Endothelial cell (in vitro differentiated cells): ENCODE data around the gene HAAO. TPM values are rescaled to one million over a fixed set of nuclear protein-coding genes. Genes with fewer than 3 reads are reported as not detected.

ENCODE experiments used
- DNase-seq: peaks from one replicate; pipeline ENCODE4 v3.0.0; 2021; ENCODE audit warnings: low spot score
- H3K27ac Mint-ChIP-seq: one replicate; pipeline ENCODE4 v1.8.0; 2021; ENCODE audit warnings: mixed read lengths, inconsistent platforms; ENCODE audit not compliant: unreplicated experiment
- H3K27me3 Mint-ChIP-seq: one replicate; pipeline ENCODE4 v1.8.0; 2021; ENCODE audit warnings: mild to moderate bottlenecking, moderate library complexity, mixed read lengths, inconsistent platforms; ENCODE audit not compliant: unreplicated experiment
- H3K36me3 Mint-ChIP-seq: one replicate; pipeline ENCODE4 v1.8.0; 2021; ENCODE audit warnings: mild to moderate bottlenecking, low read depth, mixed read lengths, inconsistent platforms; ENCODE audit not compliant: unreplicated experiment
- H3K4me1 Mint-ChIP-seq: one replicate; pipeline ENCODE4 v1.8.0; 2021; ENCODE audit warnings: mild to moderate bottlenecking, mixed read lengths, inconsistent platforms; ENCODE audit not compliant: unreplicated experiment
- H3K4me3 Mint-ChIP-seq: one replicate; pipeline ENCODE4 v1.8.0; 2021; ENCODE audit warnings: mild to moderate bottlenecking, mixed read lengths, inconsistent platforms; ENCODE audit not compliant: unreplicated experiment
- H3K9me3 Mint-ChIP-seq: one replicate; pipeline ENCODE4 v1.8.0; 2021; ENCODE audit warnings: mixed read lengths, inconsistent platforms; ENCODE audit not compliant: unreplicated experiment
- CTCF ChIP-seq: fragments of 200-600 bp; sonication (generic); IDR thresholded peaks from one replicate; pipeline ENCODE4 v1.5.0; 2021; ENCODE audit warnings: antibody characterized with exemption; ENCODE audit not compliant: unreplicated experiment
- total RNA-seq: library from RNA; stranded (reverse); fragmentation: NEBNext Ultra II Directional; extraction: Animal tissue kit (Norgen Biotek cat#: 25700); gene quantifications from one replicate; pipeline ENCODE4 v1.2.1, GENCODE V29; 2021; ENCODE audit not compliant: unreplicated experiment

The HAAO gene
- total RNA-seq, 1 donor from 2014 or later = 6.0 TPM

GRCh38 chr2:42812899-42813479 lies 20.6 kb upstream of the HAAO start:
- no peak for DNase-seq
- peaks cover 14% of the 10 kb centered on the region for H3K4me1 Mint-ChIP-seq
- H3K27me3 Mint-ChIP-seq = peaks cover 18% of the 10 kb centered on the region
- no peak overlapping the region for H3K27ac Mint-ChIP-seq
- peak; percentile 78 for TF ChIP-seq CTCF
- no peaks in the 10 kb centered on the region for H3K9me3 Mint-ChIP-seq
- no peak overlapping the region for H3K4me3 Mint-ChIP-seq
- H3K36me3 Mint-ChIP-seq = no peaks in the 10 kb centered on the region

GRCh38 chr2:42810971-42811811 lies 18.8 kb upstream of the HAAO start:
- H3K36me3 Mint-ChIP-seq = no peaks in the 10 kb centered on the region

GRCh38 chr2:42810121-42810970 lies 18.0 kb upstream of the HAAO start:
- DNase-seq = peak; percentile 93
- peaks cover 14% of the 10 kb centered on the region for H3K4me1 Mint-ChIP-seq
- H3K36me3 Mint-ChIP-seq = no peaks in the 10 kb centered on the region
- peak overlapping the region; percentile 96 for H3K27ac Mint-ChIP-seq
- TF ChIP-seq CTCF = peak; percentile 17
- H3K27me3 Mint-ChIP-seq = peaks cover 18% of the 10 kb centered on the region
- H3K4me3 Mint-ChIP-seq = peak overlapping the region; percentile 95
- no peaks in the 10 kb centered on the region for H3K9me3 Mint-ChIP-seq

More at GRCh38 chr2:42810971-42811811, 18.8 kb upstream of the HAAO start:
- peaks cover 14% of the 10 kb centered on the region for H3K4me1 Mint-ChIP-seq
- no peak for TF ChIP-seq CTCF
- peaks cover 18% of the 10 kb centered on the region for H3K27me3 Mint-ChIP-seq
- H3K4me3 Mint-ChIP-seq = peak overlapping the region; percentile 95
- peak overlapping the region; percentile 96 for H3K27ac Mint-ChIP-seq
- no peaks in the 10 kb centered on the region for H3K9me3 Mint-ChIP-seq
- peak; percentile 58 for DNase-seq

GRCh38 chr2:42809819-42810120 lies 17.4 kb upstream of the HAAO start:
- H3K4me1 Mint-ChIP-seq = peaks cover 14% of the 10 kb centered on the region
- peak overlapping the region; percentile 87 for H3K4me3 Mint-ChIP-seq
- H3K27ac Mint-ChIP-seq = peak overlapping the region; percentile 78
- H3K9me3 Mint-ChIP-seq = no peaks in the 10 kb centered on the region
- no peaks in the 10 kb centered on the region for H3K36me3 Mint-ChIP-seq
- peaks cover 18% of the 10 kb centered on the region for H3K27me3 Mint-ChIP-seq
- peak; percentile 80 for DNase-seq
- TF ChIP-seq CTCF = peak; percentile 47
